Cardiac muscle cell (in vitro differentiated cells and primary cell): ENCODE data around the gene PBX4. TPM values are rescaled to one million over a fixed set of nuclear protein-coding genes. Genes with fewer than 3 reads are reported as not detected.

Experiments
- DNase-seq, 2 donors: peaks; one replicate each; pipeline versions ENCODE4 v3.0.0 to v3.0.0-alpha.2; 2010 to 2017; ENCODE audit warnings: low read depth in 1 of 2, low spot score in 1 of 2
- H3K27ac ChIP-seq: fragments of 200-600 bp; sonication (generic); 2 replicates; pipeline ENCODE4 v1.5.1; 2016
- H3K27me3 ChIP-seq: fragments of 200-600 bp; sonication (generic); 2 replicates; pipeline ENCODE4 v1.6.0; 2016; ENCODE audit warnings: control low read depth
- H3K36me3 ChIP-seq: fragments of 200-600 bp; sonication (generic); 2 replicates; pipeline ENCODE4 v1.5.1; 2016; ENCODE audit warnings: control low read depth
- H3K4me1 ChIP-seq: fragments of 200-600 bp; sonication (generic); 2 replicates; pipeline ENCODE4 v1.8.1; 2017; ENCODE audit warnings: low read depth, mild to moderate bottlenecking, mixed run types
- H3K4me3 ChIP-seq: fragments of 200-600 bp; sonication (generic); 2 replicates; pipeline ENCODE4 v1.5.1; 2016; ENCODE audit warnings: mild to moderate bottlenecking
- H3K9me3 ChIP-seq: fragments of 200-600 bp; sonication (generic); 2 replicates; pipeline ENCODE4 v1.5.1; 2017; ENCODE audit warnings: low read depth, mild to moderate bottlenecking, control low read depth
- CTCF ChIP-seq: IDR thresholded peaks from 2 replicates; pipeline ENCODE4 v1.5.1; 2012; ENCODE audit warnings: low read depth, mild to moderate bottlenecking, low read length
- polyA plus RNA-seq: library from polyadenylated mRNA; unstranded; fragments of >200 nt; fragmentation: Nextera tagmentation; extraction: Ambion mirVana; gene quantifications from 2 replicates; pipeline ENCODE4 v1.2.1, GENCODE V29; 2016
- total RNA-seq: library from RNA; depleted of rRNA; stranded (reverse); fragments of >200 nt; gene quantifications from 2 replicates; pipeline ENCODE4 v1.2.3, GENCODE V29; 2016

Gene PBX4
- total and polyA plus RNA-seq, 2 experiments from 2014 or later: 10.9 to 11.8 TPM

- no peaks in the 10 kb centered on the region for H3K9me3 ChIP-seq
- no peak overlapping the region for H3K4me3 ChIP-seq
- H3K27me3 ChIP-seq: no peaks in the 10 kb centered on the region
- no peak for DNase-seq
- H3K27ac ChIP-seq: no peak overlapping the region
- no peak for TF ChIP-seq CTCF
- H3K36me3 ChIP-seq: peaks cover 4% of the 10 kb centered on the region
- H3K4me1 ChIP-seq: no peaks in the 10 kb centered on the region
These were observed 51.1 kb downstream of the PBX4 start for GRCh38 chr19:19567391-19567790.

GRCh38 chr19:19566306-19566705, 52.2 kb downstream of the PBX4 start:
- TF ChIP-seq CTCF: no peak
- Histone ChIP-seq H3K27ac (no peak overlapping the region), H3K4me1 (no peaks in the 10 kb centered on the region), H3K9me3 (no peaks in the 10 kb centered on the region), H3K4me3 (no peak overlapping the region), H3K36me3 (peaks cover 4% of the 10 kb centered on the region), H3K27me3 (no peaks in the 10 kb centered on the region)
- DNase-seq: no peak

GRCh38 chr19:19563348-19563848, 55.1 kb downstream of the PBX4 start:
- no peak for TF ChIP-seq CTCF
- H3K27ac ChIP-seq: no peak overlapping the region
- no peak for DNase-seq

GRCh38 chr19:19562665-19563347, 55.7 kb downstream of the PBX4 start:
- Histone ChIP-seq H3K27me3 (no peaks in the 10 kb centered on the region), H3K4me3 (no peak overlapping the region), H3K27ac (no peak overlapping the region), H3K9me3 (no peaks in the 10 kb centered on the region), H3K4me1 (no peaks in the 10 kb centered on the region), H3K36me3 (no peaks in the 10 kb centered on the region)
- TF ChIP-seq CTCF: no peak
- no peak for DNase-seq

More at GRCh38 chr19:19563348-19563848, 55.1 kb downstream of the PBX4 start:
- Histone ChIP-seq H3K4me3 (no peak overlapping the region), H3K4me1 (no peaks in the 10 kb centered on the region), H3K9me3 (no peaks in the 10 kb centered on the region), H3K27me3 (no peaks in the 10 kb centered on the region), H3K36me3 (no peaks in the 10 kb centered on the region)

GRCh38 chr19:19561946-19562664, 56.4 kb downstream of the PBX4 start:
- no peak for TF ChIP-seq CTCF
- H3K27ac ChIP-seq: no peak overlapping the region
- DNase-seq: no peak
- no peak overlapping the region for H3K4me3 ChIP-seq
- no peaks in the 10 kb centered on the region for H3K9me3 ChIP-seq
- no peaks in the 10 kb centered on the region for H3K27me3 ChIP-seq
- H3K36me3 ChIP-seq: no peaks in the 10 kb centered on the region
- H3K4me1 ChIP-seq: no peaks in the 10 kb centered on the region
